Hepatocyte (in vitro differentiated cells): ENCODE results near the gene RBKS. TPM values are rescaled to one million over a fixed set of nuclear protein-coding genes. Genes with fewer than 3 reads are reported as not detected.

Experiments
- DNase-seq: peaks from one replicate; pipeline ENCODE4 v3.0.0-alpha.2; 2016; ENCODE audit warnings: low spot score
- H2AFZ ChIP-seq: fragments of 200-600 bp; sonication (generic); 2 replicates; pipeline ENCODE4 v1.6.0; 2016; ENCODE audit warnings: antibody characterized with exemption, mild to moderate bottlenecking
- H3K27ac ChIP-seq: fragments of 200-600 bp; sonication (generic); 2 replicates; pipeline ENCODE4 v1.5.1; 2016; ENCODE audit warnings: mild to moderate bottlenecking
- H3K27me3 ChIP-seq: fragments of 200-600 bp; sonication (generic); 2 replicates; pipeline ENCODE4 v1.6.1; 2016
- H3K36me3 ChIP-seq: fragments of 200-600 bp; sonication (generic); replicated peaks from 2 replicates; pipeline ENCODE4 v1.5.1; 2016; ENCODE audit warnings: low read depth; ENCODE audit not compliant: insufficient read depth
- H3K4me1 ChIP-seq: fragments of 200-600 bp; sonication (generic); 2 replicates; pipeline ENCODE4 v1.5.1; 2016; ENCODE audit warnings: mild to moderate bottlenecking, moderate library complexity; ENCODE audit not compliant: insufficient read depth
- H3K4me2 ChIP-seq: fragments of 200-600 bp; sonication (generic); 2 replicates; pipeline ENCODE4 v1.6.0; 2016
- H3K4me3 ChIP-seq: fragments of 200-600 bp; sonication (generic); 2 replicates; pipeline ENCODE4 v1.5.1; 2016; ENCODE audit warnings: mild to moderate bottlenecking
- H3K79me2 ChIP-seq: fragments of 200-600 bp; sonication (generic); 2 replicates; pipeline ENCODE4 v1.6.0; 2017; ENCODE audit warnings: mild to moderate bottlenecking
- H3K9me2 ChIP-seq: fragments of 200-600 bp; sonication (generic); replicated peaks from 2 replicates; pipeline ENCODE4 v1.6.0; 2017; ENCODE audit warnings: mild to moderate bottlenecking; ENCODE audit not compliant: insufficient read depth
- H3K9me3 ChIP-seq: fragments of 200-600 bp; sonication (generic); 2 replicates; pipeline ENCODE4 v1.5.1; 2016; ENCODE audit warnings: low read depth, mild to moderate bottlenecking
- H4K20me1 ChIP-seq: fragments of 200-600 bp; sonication (generic); 2 replicates; pipeline ENCODE4 v1.6.0; 2016; ENCODE audit warnings: mild to moderate bottlenecking; ENCODE audit not compliant: insufficient read depth, poor library complexity, severe bottlenecking
- CTCF ChIP-seq: fragments of 200-600 bp; sonication (generic); IDR thresholded peaks from 2 replicates; pipeline ENCODE4 v1.5.1; 2016; ENCODE audit warnings: antibody characterized with exemption, mild to moderate bottlenecking; ENCODE audit not compliant: poor library complexity
- EZH2 ChIP-seq: fragments of 200-600 bp; sonication (generic); IDR thresholded peaks from 2 replicates; pipeline ENCODE4 v1.6.1; 2016; ENCODE audit warnings: antibody characterized with exemption, mild to moderate bottlenecking, borderline replicate concordance
- EZH2phosphoT487 ChIP-seq: fragments of 200-600 bp; sonication (generic); IDR thresholded peaks from one replicate; pipeline ENCODE4 v1.6.1; 2018; ENCODE audit warnings: antibody characterized with exemption, mild to moderate bottlenecking, low read depth, moderate library complexity; ENCODE audit not compliant: unreplicated experiment, severe bottlenecking
- WGBS: methylation state at CpG from one replicate; pipeline ENCODE4 v1.1.6; 2016; ENCODE audit warnings: low lambda C conversion rate; ENCODE audit errors: missing lambda C conversion rate; 5-methylcytosine and 5-hydroxymethylcytosine counted together
- polyA plus RNA-seq: library from polyadenylated mRNA; unstranded; fragments of >200 nt; fragmentation: Nextera tagmentation; extraction: Ambion mirVana; gene quantifications from 2 replicates; pipeline ENCODE4 v1.2.1, GENCODE V29; 2016
- total RNA-seq: library from RNA; depleted of rRNA; stranded (reverse); fragments of >200 nt; gene quantifications from 2 replicates; pipeline ENCODE4 v1.2.3, GENCODE V29; 2014

The RBKS gene
- total and polyA plus RNA-seq, 2 experiments from 2014 or later = 5.5 to 7.2 TPM

- H3K27ac ChIP-seq = no peak overlapping the region
- no peak for TF ChIP-seq EZH2phosphoT487
- no peak for TF ChIP-seq CTCF
- H3K4me3 ChIP-seq = no peak overlapping the region
- WGBS = 97% methylated on average over 3 of the region's 3 CpGs
- H3K4me2 ChIP-seq = no peak overlapping the region
- H4K20me1 ChIP-seq = no peaks in the 10 kb centered on the region
- no peaks in the 10 kb centered on the region for H3K4me1 ChIP-seq
- H2AFZ ChIP-seq = no peak overlapping the region
- no peaks in the 10 kb centered on the region for H3K36me3 ChIP-seq
- no peak for DNase-seq
- H3K9me3 ChIP-seq = no peaks in the 10 kb centered on the region
- no peaks in the 10 kb centered on the region for H3K9me2 ChIP-seq
- no peaks in the 10 kb centered on the region for H3K79me2 ChIP-seq
- no peaks in the 10 kb centered on the region for H3K27me3 ChIP-seq
These were observed 81.2 kb downstream of the RBKS start for GRCh38 chr2:27808984-27809383.

GRCh38 chr2:27808418-27808817, 81.8 kb downstream of the RBKS start:
- no peak for DNase-seq
- Histone ChIP-seq H3K27ac (no peak overlapping the region), H3K79me2 (no peaks in the 10 kb centered on the region), H3K36me3 (no peaks in the 10 kb centered on the region), H3K9me2 (no peaks in the 10 kb centered on the region), H3K4me3 (no peak overlapping the region), H3K9me3 (no peaks in the 10 kb centered on the region), H3K27me3 (no peaks in the 10 kb centered on the region), H3K4me2 (no peak overlapping the region), H4K20me1 (no peaks in the 10 kb centered on the region), H2AFZ (no peak overlapping the region), H3K4me1 (no peaks in the 10 kb centered on the region)
- TF ChIP-seq EZH2 (no peak), CTCF (no peak), EZH2phosphoT487 (no peak)
- 79% methylated on average over 2 of the region's 2 CpGs for WGBS

- Histone ChIP-seq H3K27me3 (no peaks in the 10 kb centered on the region), H3K36me3 (no peaks in the 10 kb centered on the region), H3K4me1 (no peaks in the 10 kb centered on the region), H2AFZ (no peak overlapping the region), H3K4me2 (no peak overlapping the region), H3K9me2 (no peaks in the 10 kb centered on the region), H3K27ac (no peak overlapping the region), H3K4me3 (no peak overlapping the region), H3K79me2 (no peaks in the 10 kb centered on the region), H3K9me3 (no peaks in the 10 kb centered on the region), H4K20me1 (no peaks in the 10 kb centered on the region)
- TF ChIP-seq CTCF = peak; percentile 51
- no peak for TF ChIP-seq EZH2phosphoT487
- peak; percentile 36 for DNase-seq
- WGBS = 73% methylated on average over 4 of the region's 4 CpGs
These were observed 82.7 kb downstream of the RBKS start for GRCh38 chr2:27807476-27807875.
